SK-N-MC (cell line): ENCODE results near the gene BMP6.

Experiments used
- EZH2 ChIP-seq: fragments of 200-600 bp; sonication (generic); IDR thresholded peaks from one replicate; pipeline ENCODE4 v1.6.1; 2017; ENCODE audit warnings: antibody characterized with exemption
- FOXP2 ChIP-seq: optimal IDR thresholded peaks from 2 replicates; pipeline ENCODE3; 2011; ENCODE audit warnings: mild to moderate bottlenecking, moderate library complexity; ENCODE audit not compliant: insufficient read depth; ENCODE audit errors: extremely low read length, control extremely low read depth
- POLR2AphosphoS5 ChIP-seq: IDR thresholded peaks from 2 replicates; pipeline ENCODE4 v1.6.1; 2012; ENCODE audit warnings: mild to moderate bottlenecking, low read depth, low read length, borderline replicate concordance

GRCh38 chr6:7920425-7920824, 194.5 kb downstream of the BMP6 start:
- TF ChIP-seq POLR2AphosphoS5: no peak
- no peak for TF ChIP-seq EZH2
- TF ChIP-seq FOXP2: no peak
